HG03045 (cell line): ENCODE measurements around the gene CD300LG.
"Not testable (repeated sequence)": the region's sequence is repeated elsewhere in the genome, so short reads cannot be mapped to it uniquely, and the experiment has no call there.

Experiments
- ATAC-seq: cut with Tn5 transposase; IDR thresholded peaks from one replicate; pipeline ENCODE4 v1.9.1; 2021; ENCODE audit warnings: mild to moderate bottlenecking, moderate library complexity; ENCODE audit not compliant: unreplicated experiment

Gene CD300LG, protein sequence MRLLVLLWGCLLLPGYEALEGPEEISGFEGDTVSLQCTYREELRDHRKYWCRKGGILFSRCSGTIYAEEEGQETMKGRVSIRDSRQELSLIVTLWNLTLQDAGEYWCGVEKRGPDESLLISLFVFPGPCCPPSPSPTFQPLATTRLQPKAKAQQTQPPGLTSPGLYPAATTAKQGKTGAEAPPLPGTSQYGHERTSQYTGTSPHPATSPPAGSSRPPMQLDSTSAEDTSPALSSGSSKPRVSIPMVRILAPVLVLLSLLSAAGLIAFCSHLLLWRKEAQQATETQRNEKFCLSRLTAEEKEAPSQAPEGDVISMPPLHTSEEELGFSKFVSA

DNA sequence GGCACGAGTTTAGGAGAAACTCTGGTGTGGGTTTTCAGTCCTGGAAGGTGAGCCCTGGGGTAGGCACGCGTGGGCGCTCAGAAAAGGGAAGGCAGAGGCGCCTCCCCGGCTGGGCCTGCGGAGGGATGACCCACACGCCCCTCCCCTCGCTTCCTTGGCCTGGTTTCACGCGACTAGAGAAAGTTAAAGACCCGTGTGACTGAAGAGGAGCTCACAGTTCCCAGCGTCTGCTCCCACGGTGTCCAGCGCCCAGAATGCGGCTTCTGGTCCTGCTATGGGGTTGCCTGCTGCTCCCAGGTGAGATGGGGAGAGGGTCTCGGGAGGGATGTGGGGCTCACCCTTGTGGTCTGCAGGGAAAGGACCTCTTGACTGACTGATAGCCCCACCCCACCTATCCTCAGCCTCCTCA, at the start of gene CD300LG:
CD300LG (plus strand) TSS at position 214 of the 409 bp plus-strand sequence; CDS start at position 255, 41 bp downstream.
- no peak for ATAC-seq

DNA sequence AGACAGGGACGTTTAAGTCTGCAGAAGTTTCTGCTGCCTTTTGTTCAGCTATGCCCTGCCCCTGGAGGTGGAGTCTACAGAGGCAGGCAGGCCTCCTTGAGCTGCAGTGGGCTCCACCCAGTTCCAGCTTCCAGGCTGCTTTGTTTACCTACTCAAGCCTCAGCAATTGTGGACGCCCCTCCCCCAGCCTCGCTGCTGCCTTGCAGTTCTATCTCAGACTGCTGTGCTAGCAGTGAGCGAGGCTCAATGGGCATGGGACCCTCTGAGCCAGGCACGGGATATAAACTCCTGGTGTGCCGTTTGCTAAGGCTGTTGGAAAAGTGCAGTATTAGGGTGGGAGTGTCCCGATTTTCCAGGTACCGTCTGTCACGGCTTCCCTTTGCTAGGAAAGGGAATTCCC, 49.0 kb upstream of the CD300LG start:
- not testable (repeated sequence) for ATAC-seq

DNA sequence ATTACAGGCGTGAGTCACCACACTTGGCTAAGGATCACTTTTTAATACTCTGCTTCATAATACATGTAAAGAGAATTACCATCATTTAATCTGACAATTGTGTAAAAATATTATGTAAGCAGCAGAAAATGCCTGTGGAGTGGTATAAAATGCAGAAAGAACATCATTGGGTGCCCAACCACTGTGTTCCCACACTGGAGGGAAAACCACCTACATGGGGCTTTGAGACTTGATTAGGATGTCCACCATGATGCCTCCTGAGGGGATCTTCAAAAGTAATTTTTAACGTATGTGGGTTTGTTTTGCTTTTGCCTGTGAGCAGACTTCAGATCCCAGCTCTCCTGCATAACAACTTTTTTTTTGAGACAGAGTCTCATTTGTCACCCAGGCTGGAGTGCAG, 47.9 kb upstream of the CD300LG start:
- ATAC-seq, result no peak

DNA sequence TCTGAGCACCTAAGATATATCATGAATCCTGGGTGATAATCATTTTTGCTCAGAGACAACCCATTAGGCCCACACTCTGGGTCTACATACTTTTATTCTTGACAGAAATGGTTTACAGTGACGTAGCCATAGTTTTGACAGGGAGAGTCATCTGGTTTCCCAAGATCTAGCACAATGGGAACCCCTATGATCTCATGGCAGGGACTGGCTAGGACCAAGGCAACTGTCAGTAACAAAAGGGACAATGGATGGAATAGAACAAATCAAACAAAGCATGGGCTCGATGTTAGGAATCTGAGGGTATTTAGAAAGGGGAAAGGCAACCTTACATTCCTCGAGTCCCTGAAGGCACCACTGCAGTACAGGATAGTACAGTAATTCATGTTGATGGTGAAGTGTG, 46.2 kb upstream of the CD300LG start:
- ATAC-seq, result no peak

DNA sequence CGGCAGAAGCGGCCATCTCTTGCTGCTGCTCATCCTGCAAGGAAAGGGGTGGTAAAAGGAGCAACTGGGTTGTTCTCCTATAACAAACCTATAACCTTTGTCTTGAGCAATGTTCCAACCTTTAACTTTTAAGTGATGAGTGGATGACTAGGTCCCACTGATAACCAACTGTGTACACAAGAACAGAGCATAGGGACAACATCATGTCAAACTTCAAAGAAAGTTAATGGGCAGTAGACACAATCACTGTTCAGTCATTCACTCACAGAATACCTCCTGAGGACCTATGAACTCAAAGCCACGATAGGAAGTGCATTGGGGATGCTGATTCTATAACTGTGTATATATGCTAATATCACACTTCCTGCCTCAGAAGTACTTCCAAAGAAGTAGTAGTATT, 45.1 kb upstream of the CD300LG start:
- ATAC-seq, result no peak

DNA sequence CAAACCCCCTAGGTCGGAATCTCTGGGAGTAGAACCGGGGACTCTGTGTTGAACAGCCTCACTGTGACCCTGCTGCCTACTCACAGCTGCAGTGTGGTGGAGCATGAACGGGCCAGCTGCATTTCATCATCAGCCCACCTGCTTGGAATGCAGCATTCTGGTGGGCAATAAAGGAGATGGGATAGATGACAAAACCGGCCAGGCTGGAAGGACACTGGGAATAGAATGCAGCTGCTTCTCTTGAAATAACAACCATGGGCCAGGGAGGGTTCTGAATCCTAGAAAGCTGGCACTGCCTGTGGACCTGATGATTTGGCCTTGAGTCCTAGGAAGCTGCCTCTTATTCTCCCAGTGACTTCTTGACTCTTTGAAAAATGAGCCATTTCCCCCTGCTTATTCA, 43.2 kb upstream of the CD300LG start:
- ATAC-seq, result no peak

DNA sequence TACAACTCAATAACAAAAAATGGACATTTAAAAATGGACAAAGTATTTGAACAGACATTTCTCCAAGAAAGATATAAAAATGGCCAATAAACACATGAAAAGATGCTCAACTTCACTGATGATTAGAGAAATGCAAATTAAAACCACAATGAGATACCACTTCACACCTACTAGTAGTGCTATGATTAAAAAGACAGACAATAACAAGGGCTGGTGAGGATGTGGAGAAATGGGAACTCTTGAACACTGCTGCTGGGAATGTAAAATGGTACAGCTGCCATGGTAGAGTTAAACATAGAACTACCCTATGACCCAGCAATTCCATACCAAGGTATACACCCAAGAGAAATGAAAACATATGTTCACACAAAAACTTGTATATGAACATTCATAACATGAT, 41.9 kb upstream of the CD300LG start:
- no peak for ATAC-seq

DNA sequence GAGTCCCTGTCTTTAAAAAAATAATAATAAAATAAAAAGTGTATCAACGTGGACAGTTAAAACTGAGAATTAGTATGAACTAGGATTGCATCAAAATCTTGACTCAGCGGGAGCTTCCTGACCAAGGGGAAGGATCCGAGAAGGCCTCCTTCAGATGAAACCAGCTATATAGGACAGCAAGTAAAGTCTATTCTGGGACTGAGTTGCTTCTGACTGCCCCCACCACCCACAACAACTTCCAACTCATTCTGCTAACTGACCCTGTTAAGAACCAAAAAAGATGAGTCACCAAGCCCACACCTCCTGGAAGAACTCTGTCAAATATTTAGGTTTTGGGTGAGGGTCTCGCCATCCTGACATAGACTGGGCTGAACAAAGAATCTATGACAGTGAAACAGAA, 38.9 kb upstream of the CD300LG start:
- no peak for ATAC-seq

DNA sequence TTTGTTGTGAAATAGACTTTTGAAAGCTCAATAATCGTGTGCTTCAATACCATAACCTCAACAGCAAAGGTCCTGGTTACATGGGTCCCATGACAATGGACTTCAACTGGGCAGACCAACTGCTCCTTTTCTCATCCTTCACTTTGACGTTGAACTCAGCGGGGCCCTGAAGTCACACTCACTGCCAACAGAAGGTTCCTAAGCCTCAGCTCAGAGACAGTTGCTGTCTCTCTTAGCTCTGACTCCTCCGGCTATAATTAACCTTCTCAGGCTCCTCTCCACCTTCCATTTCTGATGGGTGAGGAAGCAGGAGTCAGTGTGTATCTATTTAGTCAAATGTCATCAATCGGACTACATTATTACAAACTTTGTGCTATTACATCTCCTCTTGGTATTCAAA, 37.9 kb upstream of the CD300LG start:
- no peak for ATAC-seq

DNA sequence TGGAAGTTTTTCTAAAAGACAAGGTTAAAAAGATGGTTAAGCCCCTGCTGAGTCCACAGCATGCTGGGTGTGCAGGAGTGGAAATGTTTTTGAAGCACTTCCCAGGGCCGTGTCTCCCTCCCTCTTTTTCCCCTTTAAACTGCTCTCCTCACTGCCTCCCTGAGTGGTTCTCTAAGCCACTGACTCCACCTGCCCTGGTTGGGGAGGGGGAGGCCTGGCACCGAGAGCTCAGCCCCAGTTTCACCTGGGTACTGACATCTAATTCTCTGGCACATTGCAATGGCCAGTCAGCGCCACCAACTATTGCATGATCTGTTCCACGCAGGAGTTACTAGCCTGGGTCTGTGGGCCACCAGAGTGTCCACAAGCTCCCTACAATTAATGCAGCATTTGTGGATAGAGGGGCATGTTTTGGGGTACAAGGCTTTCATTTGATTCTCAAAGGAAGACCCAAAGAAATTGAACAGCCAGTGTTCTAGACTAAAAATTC, 36.7 kb upstream of the CD300LG start:
- ATAC-seq, result no peak

DNA sequence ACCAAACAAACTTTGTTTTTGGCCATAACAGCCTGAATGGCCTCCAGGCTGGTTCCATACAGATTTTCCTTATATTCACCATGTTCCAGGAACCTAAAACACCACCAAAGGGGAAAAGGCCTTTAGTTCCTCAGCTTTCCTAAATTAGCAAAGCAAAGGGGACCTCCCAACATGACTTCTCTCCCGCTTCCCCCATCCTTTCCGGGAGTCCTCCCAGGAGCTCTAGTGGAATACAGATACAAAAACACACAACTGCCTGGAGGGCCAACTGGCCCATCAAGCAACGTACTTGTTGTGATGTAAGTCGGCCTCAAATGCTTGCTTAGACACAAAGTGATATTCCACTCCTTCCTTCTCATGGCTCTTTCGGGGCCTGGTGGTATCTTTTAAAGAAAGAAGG, 36.2 kb upstream of the CD300LG start:
- ATAC-seq, result no peak

DNA sequence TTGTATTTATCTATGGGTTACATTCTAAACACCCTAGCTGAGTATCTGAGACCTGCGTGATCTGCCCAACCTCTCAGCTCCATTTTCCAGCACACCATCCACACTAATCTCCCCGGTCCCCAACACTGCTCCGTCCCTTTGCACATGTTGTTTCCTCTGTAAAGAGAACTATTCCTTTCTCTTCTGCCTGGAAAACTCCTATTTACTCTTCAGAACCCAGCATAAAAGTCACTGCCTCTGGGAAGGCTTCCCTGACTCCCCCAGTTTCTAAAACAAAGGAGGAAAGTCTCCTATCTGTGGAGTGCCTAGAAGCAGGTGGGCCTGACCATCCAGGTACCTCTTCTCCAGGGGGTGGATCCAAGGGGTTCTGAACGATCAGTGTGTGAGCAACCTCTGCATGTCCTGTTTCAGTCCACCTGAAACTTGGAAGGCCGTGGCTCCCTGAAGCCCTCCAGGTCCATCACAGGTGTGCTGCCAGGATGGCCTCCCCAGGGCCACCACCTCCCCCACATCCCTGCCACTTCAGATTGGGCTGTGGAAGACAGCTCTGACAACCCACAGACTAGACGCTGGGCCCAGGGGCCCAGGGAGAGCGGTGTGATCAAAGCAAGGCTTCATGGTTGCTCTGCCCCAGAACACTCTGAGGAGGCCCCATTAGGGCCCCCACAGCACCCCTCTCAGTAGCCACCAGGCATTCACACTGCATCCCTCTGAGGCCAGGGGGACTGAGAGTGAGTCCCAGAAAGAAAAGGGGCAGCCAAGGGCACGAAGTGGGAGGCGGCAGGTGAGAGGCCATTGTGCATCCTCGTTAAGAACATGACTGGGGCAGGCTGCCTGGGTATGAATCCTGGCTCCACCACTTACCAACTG, 34.3 kb upstream of the CD300LG start:
- ATAC-seq, result no peak

DNA sequence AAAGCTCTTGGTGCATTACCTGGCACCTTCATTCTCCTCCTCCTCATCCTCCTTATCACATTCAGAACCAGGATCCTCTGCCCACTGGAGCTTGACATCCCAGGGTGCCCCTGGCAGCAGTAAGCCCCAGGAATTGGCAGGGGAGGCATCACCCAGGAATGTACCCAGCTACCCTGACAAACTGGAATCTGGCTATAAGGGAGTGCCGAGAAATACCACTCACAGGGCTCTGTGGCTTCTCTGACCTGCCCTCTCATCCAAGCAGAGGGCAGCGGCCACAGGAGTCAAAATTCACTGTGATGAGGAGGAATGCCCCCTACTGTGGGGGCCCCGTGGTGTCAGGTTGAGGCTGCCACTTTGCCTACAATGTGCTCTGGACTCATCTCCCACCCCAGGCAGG, 33.6 kb upstream of the CD300LG start:
- no peak for ATAC-seq

DNA sequence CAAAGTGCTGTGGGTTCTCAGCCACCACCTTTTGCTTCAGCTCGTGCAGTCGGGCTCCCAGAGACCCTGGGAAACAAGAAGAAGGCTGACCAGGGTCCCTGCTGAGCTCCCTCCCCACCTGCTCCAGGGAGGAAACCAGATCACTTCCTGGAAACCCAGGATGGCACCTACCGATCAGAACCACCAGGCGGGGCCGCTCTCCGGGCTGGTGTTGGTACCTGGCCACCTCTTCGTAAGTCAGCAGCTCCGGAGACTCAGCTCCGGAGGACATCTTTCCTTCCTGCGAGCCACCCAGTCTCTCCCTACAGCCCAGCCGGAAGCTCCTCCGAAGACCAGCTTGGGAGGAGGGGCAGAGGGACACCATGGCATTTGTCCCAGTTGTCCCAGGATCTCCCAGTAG, 33.0 kb upstream of the CD300LG start:
- ATAC-seq, result no peak

DNA sequence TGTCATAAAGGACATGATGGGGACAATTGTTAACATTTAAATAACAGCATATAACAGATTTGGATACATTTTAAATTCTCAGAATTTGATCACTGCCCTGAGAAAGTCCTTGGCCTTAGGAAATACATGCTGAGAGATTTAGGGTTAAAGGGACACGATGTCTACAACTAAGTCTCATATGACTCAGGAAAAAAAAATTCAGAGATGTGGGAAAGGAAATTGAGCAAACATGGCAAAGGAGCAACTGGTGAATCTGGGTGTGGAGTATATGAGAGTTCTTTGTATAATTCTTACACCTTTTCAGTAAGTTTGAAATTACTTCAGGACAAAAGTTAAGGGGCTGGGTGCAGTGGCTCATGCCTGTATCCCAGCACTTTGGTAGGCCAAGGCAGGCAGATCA, 32.3 kb upstream of the CD300LG start:
- ATAC-seq, result no peak

DNA sequence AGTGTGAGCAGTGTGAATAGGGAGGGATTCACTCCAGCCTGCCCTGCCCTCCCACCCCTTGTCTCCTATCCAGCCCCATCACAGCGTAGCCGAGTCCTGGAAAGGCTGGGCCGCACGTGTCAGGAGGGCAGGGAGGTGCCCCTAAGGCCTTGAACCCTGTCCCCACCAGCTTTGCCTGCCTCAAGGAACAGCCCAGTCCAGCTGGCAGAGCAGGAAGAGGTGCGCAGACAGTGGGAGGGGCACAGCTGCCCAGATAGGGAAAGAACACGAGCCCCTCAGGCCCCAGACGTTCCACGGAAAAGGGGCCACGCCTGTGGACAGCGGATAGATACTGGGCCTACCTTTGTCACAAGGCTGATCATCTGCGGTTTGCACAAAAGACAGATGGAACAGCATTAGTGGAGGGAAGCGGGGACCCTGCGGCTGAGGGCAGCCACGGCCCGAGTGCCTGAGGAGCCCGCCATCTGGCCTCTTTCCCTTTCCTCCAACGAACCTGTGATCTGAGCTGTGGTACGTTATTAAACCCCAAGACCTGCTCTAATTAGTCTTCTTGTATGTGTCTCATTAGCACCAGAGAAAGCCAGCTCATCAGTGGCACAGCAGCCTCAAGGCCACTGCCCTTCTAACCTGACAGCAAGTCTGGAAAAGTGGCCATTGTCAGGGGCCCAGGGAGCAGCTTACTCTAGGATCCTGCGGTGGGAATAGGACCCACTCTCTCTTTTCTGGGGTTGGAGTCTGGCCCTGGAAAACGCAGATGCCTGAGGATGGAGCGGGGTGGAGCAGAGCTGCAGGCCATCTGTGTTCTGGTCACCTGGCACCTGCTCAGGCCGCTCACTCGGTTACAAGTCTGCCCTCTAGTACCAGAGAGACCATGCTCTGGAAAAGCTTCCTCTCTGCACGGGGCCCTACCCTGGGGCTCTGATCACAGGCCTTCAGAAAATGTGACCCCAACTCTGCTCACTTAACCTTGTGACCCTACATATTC, 30.3 kb upstream of the CD300LG start:
- no peak for ATAC-seq

DNA sequence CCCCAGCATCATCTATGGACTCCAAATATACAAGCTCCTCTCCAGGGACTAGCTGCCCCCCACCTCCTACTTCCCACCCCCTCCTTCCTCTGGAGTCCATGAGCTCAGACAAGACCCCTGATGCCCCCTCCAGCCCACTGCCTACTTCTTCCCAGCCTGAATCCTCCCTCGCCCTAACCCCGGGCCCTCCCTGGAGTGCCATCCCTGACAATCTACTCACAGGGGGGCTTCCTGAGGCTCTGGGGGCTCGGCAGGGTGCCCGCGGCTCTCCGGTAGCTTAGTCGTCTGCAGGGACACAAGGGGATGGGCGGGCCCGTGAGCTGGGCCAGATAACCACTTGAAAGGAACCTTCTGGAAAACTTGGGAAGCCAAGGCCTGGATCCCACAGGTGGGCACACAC, 29.1 kb upstream of the CD300LG start:
- ATAC-seq, result no peak

DNA sequence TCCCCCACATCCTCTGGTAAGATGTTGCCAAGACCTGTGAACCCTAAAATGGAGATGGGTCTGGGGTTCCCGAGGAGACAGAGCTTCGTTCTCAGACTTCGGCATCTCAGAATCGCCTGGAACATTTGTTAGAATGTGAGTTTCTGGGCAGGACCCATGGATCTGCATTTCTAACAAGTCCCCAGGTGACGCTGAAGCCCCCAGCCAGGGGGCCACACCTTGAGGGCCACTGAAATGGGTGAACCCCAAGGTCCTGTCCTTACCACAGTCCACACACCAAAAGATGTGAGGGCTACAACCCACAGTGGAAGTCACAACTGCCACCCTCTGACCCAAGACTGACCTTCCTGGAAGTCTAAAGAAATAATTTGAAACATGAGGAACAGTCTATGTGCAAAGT, 28.0 kb upstream of the CD300LG start:
- ATAC-seq, result no peak

DNA sequence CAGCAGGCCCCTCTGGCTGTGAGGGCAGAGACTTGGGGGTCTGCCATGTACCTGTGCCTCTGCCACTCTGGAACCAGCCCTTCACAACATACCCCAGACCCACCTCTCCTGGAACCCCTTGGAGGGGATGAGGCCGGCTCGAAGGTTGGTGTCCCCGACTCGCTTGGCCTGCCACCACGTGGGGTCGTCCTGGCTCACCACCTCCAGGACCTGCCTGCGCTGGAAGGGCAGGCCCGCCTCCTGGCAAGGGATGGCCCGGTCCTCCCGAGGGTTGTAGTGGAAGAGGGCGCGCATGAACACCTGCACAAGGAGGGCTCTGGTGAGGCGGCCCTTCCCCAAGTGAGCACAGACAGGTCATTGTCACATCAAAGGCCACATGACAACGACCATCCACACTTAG, 26.2 kb upstream of the CD300LG start:
- no peak for ATAC-seq

DNA sequence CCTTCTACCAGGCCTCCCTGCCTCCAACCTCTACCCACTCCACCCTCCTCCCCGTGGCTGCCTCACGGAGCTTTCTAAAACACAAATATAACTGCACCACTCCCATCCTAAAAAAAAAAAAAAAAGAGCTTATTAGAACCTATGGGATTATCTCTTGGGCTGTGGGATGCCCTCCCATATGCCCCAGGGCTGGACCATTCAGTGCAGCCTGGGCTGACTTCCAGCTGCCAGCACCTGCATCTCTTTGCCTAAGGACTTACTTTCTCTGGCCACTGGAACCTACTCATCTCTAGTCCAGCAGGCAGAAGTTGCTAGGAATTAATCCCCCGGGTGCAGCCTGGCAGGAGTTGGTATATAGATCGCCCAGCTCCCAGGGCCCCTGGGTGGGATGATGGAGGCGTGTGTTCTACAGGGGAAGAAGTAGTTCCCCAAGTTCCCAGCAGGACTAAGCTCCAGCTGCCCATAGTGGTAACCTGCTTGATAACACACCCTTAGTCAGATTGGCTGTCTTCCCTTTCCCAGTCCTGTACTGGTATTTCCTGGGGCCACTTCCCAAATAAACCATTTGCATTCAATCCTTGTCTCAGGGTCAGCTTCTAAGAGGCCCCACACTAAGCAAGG, 24.3 kb upstream of the CD300LG start:
- no peak for ATAC-seq
